Measurements from ENCODE around the gene OSBPL10. TPM values are rescaled to one million over a fixed set of nuclear protein-coding genes. Genes with fewer than 3 reads are reported as not detected.

Gene OSBPL10
- total RNA-seq, 1 experiment from 2014 or later: 74.7 TPM

- H3K36me3 Mint-ChIP-seq (ENCODE audit: insufficient read depth, unreplicated experiment): peaks cover 35% of the 10 kb centered on the region
Measured at GRCh38 chr3:31624083-31624709, 356.9 kb downstream of the OSBPL10 start.

GRCh38 chr3:31622636-31623288 lies 358.3 kb downstream of the OSBPL10 start:
- no peaks in the 10 kb centered on the region for H3K27me3 Mint-ChIP-seq (ENCODE audit: unreplicated experiment)
- no peak overlapping the region for H3K27ac Mint-ChIP-seq (ENCODE audit: unreplicated experiment)
- intact Hi-C loops (cut with micrococcal nuclease; ENCODE audit: unreplicated experiment): no loop called here
- TF ChIP-seq, protein P1, sequence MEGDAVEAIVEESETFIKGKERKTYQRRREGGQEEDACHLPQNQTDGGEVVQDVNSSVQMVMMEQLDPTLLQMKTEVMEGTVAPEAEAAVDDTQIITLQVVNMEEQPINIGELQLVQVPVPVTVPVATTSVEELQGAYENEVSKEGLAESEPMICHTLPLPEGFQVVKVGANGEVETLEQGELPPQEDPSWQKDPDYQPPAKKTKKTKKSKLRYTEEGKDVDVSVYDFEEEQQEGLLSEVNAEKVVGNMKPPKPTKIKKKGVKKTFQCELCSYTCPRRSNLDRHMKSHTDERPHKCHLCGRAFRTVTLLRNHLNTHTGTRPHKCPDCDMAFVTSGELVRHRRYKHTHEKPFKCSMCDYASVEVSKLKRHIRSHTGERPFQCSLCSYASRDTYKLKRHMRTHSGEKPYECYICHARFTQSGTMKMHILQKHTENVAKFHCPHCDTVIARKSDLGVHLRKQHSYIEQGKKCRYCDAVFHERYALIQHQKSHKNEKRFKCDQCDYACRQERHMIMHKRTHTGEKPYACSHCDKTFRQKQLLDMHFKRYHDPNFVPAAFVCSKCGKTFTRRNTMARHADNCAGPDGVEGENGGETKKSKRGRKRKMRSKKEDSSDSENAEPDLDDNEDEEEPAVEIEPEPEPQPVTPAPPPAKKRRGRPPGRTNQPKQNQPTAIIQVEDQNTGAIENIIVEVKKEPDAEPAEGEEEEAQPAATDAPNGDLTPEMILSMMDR (IDR thresholded peaks at IDR 0.05; ENCODE audit: unreplicated experiment): no peak
- CTCF ChIA-PET: no interaction called here
- H3K36me3 Mint-ChIP-seq (ENCODE audit: insufficient read depth, unreplicated experiment): peaks cover 38% of the 10 kb centered on the region
- DNase-seq: no peak
- no TSS peak for BruUV-seq (replicated peaks)
- H3K4me1 Mint-ChIP-seq (ENCODE audit: low read depth, unreplicated experiment): no peaks in the 10 kb centered on the region
- H3K9me3 Mint-ChIP-seq (ENCODE audit: low read depth, unreplicated experiment): no peaks in the 10 kb centered on the region
- H3K4me3 Mint-ChIP-seq (ENCODE audit: low read depth, unreplicated experiment): no peak overlapping the region

More at GRCh38 chr3:31624083-31624709, 356.9 kb downstream of the OSBPL10 start:
- Mint-ChIP-seq H3K27me3 (ENCODE audit: unreplicated experiment) (no peaks in the 10 kb centered on the region), H3K4me1 (ENCODE audit: low read depth, unreplicated experiment) (no peaks in the 10 kb centered on the region), H3K4me3 (ENCODE audit: low read depth, unreplicated experiment) (no peak overlapping the region), H3K27ac (ENCODE audit: unreplicated experiment) (no peak overlapping the region), H3K9me3 (ENCODE audit: low read depth, unreplicated experiment) (no peaks in the 10 kb centered on the region)
- intact Hi-C loops (cut with micrococcal nuclease; ENCODE audit: unreplicated experiment): no loop called here
- TF ChIP-seq, protein P1 (IDR thresholded peaks at IDR 0.05; ENCODE audit: unreplicated experiment): no peak
- DNase-seq: no peak
- CTCF ChIA-PET: interaction anchor here (0.7 kb wide), 1 partner anchor 66 kb away, joined by 13 read pairs; no protein-coding TSS in a partner anchor
- no TSS peak for BruUV-seq (replicated peaks)

DNA sequence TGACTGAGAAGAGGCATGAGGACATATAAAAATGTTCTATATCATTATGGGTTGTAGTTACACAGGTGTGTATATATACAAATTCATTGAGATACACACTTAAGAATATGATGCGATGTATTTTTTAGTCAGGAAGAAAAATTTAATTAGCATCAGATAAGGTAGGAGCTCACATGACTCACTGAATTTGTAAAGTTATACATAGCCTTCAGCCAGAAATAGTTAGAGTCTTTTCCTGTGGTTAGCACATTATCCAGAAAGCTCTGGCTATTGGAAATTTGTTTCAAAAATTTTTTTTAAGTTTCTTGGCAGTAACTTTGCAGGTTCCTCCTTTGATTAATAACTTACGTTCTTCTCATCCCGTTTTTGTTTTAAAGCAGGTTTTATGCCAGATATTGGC lies 359.7 kb downstream of the OSBPL10 start:
- no peak overlapping the region for H3K27ac Mint-ChIP-seq (ENCODE audit: unreplicated experiment)
- no TSS peak for BruUV-seq (replicated peaks)
- H3K36me3 Mint-ChIP-seq (ENCODE audit: insufficient read depth, unreplicated experiment): peaks cover 35% of the 10 kb centered on the region
- H3K4me1 Mint-ChIP-seq (ENCODE audit: low read depth, unreplicated experiment): no peaks in the 10 kb centered on the region
- CTCF ChIA-PET: no interaction called here
- no peak for DNase-seq
- TF ChIP-seq, protein P1 (IDR thresholded peaks at IDR 0.05; ENCODE audit: unreplicated experiment): no peak
- no peaks in the 10 kb centered on the region for H3K27me3 Mint-ChIP-seq (ENCODE audit: unreplicated experiment)
- no peaks in the 10 kb centered on the region for H3K9me3 Mint-ChIP-seq (ENCODE audit: low read depth, unreplicated experiment)
- H3K4me3 Mint-ChIP-seq (ENCODE audit: low read depth, unreplicated experiment): no peak overlapping the region
- intact Hi-C loops (cut with micrococcal nuclease; ENCODE audit: unreplicated experiment): no loop called here

GRCh38 chr3:31620656-31621055 lies 360.4 kb downstream of the OSBPL10 start:
- DNase-seq: no peak

More at GRCh38 chr3:31620656-31621055, 360.4 kb downstream of the OSBPL10 start:
- Mint-ChIP-seq H3K27me3 (ENCODE audit: unreplicated experiment) (no peaks in the 10 kb centered on the region), H3K27ac (ENCODE audit: unreplicated experiment) (no peak overlapping the region), H3K9me3 (ENCODE audit: low read depth, unreplicated experiment) (no peaks in the 10 kb centered on the region), H3K4me3 (ENCODE audit: low read depth, unreplicated experiment) (no peak overlapping the region), H3K4me1 (ENCODE audit: low read depth, unreplicated experiment) (no peaks in the 10 kb centered on the region), H3K36me3 (ENCODE audit: insufficient read depth, unreplicated experiment) (peaks cover 34% of the 10 kb centered on the region)
- CTCF ChIA-PET: no interaction called here
- TF ChIP-seq, protein P1 (IDR thresholded peaks at IDR 0.05; ENCODE audit: unreplicated experiment): no peak
- BruUV-seq (replicated peaks): no TSS peak
- intact Hi-C loops (cut with micrococcal nuclease; ENCODE audit: unreplicated experiment): no loop called here
